Measurements from ENCODE around the gene ZNF609.

DNA sequence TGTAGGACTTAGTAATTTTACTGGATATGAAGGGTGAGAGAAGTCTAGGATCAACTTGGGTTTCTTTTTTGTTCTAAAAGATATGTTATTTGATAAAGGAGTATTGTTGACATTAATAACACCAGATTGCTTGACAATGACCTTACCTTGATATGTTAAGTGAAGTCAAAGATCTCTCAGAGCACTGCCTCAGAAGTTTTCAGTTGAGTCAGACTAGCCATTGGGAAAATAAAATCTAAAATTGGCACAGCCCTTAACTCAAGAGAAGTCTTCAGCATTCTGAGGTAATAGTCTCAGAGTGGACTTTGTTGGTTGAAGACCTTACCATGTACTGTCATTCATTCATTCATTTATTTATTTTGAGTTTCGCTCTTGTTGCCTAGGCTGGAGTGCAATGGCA is 22.4 kb upstream of the ZNF609 start:
- TF ChIP-seq ZFP30 (CRISPR knock-in tag; IDR thresholded peaks at IDR 0.05) (no peak), ZFP3 (CRISPR knock-in tag; IDR thresholded peaks at IDR 0.05) (no peak), TOX (CRISPR knock-in tag; IDR thresholded peaks at IDR 0.05; ENCODE audit: borderline replicate concordance) (no peak), CSDC2 (CRISPR knock-in tag; IDR thresholded peaks at IDR 0.05) (no peak), GLIS3 (CRISPR knock-in tag; IDR thresholded peaks at IDR 0.05) (no peak), RARB (CRISPR knock-in tag; IDR thresholded peaks at IDR 0.05) (no peak), ZNF70 (CRISPR knock-in tag; IDR thresholded peaks at IDR 0.05) (no peak), PPARA (CRISPR knock-in tag; IDR thresholded peaks at IDR 0.05; ENCODE audit: borderline replicate concordance) (no peak)
- TF ChIP-seq, protein P1, sequence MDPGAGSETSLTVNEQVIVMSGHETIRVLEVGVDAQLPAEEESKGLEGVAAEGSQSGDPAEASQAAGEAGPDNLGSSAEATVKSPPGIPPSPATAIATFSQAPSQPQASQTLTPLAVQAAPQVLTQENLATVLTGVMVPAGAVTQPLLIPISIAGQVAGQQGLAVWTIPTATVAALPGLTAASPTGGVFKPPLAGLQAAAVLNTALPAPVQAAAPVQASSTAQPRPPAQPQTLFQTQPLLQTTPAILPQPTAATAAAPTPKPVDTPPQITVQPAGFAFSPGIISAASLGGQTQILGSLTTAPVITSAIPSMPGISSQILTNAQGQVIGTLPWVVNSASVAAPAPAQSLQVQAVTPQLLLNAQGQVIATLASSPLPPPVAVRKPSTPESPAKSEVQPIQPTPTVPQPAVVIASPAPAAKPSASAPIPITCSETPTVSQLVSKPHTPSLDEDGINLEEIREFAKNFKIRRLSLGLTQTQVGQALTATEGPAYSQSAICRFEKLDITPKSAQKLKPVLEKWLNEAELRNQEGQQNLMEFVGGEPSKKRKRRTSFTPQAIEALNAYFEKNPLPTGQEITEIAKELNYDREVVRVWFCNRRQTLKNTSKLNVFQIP (CRISPR knock-in tag; IDR thresholded peaks at IDR 0.05; ENCODE audit: borderline replicate concordance, low read depth), result no peak
- TF ChIP-seq, protein P2, sequence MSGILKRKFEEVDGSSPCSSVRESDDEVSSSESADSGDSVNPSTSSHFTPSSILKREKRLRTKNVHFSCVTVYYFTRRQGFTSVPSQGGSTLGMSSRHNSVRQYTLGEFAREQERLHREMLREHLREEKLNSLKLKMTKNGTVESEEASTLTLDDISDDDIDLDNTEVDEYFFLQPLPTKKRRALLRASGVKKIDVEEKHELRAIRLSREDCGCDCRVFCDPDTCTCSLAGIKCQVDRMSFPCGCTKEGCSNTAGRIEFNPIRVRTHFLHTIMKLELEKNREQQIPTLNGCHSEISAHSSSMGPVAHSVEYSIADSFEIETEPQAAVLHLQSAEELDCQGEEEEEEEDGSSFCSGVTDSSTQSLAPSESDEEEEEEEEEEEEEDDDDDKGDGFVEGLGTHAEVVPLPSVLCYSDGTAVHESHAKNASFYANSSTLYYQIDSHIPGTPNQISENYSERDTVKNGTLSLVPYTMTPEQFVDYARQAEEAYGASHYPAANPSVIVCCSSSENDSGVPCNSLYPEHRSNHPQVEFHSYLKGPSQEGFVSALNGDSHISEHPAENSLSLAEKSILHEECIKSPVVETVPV (CRISPR knock-in tag; IDR thresholded peaks at IDR 0.05), result no peak
- TF ChIP-seq, protein P3, sequence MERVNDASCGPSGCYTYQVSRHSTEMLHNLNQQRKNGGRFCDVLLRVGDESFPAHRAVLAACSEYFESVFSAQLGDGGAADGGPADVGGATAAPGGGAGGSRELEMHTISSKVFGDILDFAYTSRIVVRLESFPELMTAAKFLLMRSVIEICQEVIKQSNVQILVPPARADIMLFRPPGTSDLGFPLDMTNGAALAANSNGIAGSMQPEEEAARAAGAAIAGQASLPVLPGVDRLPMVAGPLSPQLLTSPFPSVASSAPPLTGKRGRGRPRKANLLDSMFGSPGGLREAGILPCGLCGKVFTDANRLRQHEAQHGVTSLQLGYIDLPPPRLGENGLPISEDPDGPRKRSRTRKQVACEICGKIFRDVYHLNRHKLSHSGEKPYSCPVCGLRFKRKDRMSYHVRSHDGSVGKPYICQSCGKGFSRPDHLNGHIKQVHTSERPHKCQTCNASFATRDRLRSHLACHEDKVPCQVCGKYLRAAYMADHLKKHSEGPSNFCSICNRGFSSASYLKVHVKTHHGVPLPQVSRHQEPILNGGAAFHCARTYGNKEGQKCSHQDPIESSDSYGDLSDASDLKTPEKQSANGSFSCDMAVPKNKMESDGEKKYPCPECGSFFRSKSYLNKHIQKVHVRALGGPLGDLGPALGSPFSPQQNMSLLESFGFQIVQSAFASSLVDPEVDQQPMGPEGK (CRISPR knock-in tag; IDR thresholded peaks at IDR 0.05; ENCODE audit: borderline replicate concordance), result no peak

Measured in SK-N-SH treated with all-trans-retinoic acid at 6 μM for 48 hours (cell line).